Vagina (tissue), 2 donors: Measurements from ENCODE around the gene WNT2B.
"Not testable (repeated sequence)": the region's sequence is repeated elsewhere in the genome, so short reads cannot be mapped to it uniquely, and the experiment has no call there.

ENCODE experiments used
- POLR2A ChIP-seq, 2 donors: fragments of 450-650 bp; IDR thresholded peaks; one replicate each; pipeline ENCODE4 v1.6.1; 2017; ENCODE audit warnings: antibody characterized with exemption in 2 of 2, mild to moderate bottlenecking in 2 of 2, moderate library complexity in 2 of 2
- TF ChIP-seq, protein P1 (sequence below), 3 experiments: fragments of 450-650 bp in 2 of 3; fragments of 200-600 bp in 1 of 3; sonication (generic) in 1 of 3; IDR thresholded peaks; one replicate each; pipeline ENCODE4 v1.5.1; 2017 to 2019; ENCODE audit warnings: antibody characterized with exemption in 3 of 3, mild to moderate bottlenecking in 2 of 3, moderate library complexity in 2 of 3

DNA sequence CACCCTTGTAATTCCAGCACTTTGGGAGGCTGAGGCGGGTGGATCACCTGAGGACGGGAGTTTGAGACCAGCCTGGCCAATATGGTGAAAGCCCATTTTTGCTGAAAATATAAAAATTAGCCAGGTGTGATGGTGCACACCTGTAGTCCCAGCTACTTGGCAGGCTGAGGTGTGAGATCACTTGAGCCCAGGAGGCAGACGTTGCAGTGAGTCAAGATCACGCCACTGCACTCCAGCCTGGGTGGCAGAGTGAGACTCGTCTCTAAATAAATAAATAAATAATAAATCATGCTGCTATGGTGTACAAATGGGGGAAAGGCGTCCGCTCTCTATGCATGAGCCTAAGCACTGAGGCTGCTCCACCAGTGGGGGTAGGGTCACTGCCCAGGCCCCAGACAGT lies 38.4 kb upstream of the WNT2B start:
- TF ChIP-seq, protein P1, sequence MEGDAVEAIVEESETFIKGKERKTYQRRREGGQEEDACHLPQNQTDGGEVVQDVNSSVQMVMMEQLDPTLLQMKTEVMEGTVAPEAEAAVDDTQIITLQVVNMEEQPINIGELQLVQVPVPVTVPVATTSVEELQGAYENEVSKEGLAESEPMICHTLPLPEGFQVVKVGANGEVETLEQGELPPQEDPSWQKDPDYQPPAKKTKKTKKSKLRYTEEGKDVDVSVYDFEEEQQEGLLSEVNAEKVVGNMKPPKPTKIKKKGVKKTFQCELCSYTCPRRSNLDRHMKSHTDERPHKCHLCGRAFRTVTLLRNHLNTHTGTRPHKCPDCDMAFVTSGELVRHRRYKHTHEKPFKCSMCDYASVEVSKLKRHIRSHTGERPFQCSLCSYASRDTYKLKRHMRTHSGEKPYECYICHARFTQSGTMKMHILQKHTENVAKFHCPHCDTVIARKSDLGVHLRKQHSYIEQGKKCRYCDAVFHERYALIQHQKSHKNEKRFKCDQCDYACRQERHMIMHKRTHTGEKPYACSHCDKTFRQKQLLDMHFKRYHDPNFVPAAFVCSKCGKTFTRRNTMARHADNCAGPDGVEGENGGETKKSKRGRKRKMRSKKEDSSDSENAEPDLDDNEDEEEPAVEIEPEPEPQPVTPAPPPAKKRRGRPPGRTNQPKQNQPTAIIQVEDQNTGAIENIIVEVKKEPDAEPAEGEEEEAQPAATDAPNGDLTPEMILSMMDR (IDR thresholded peaks at IDR 0.05): not testable (repeated sequence)
- not testable (repeated sequence) for TF ChIP-seq POLR2A (IDR thresholded peaks at IDR 0.05)
